ENCODE measurements around the gene PRKG1.

PRKG1 gene

GRCh38 chr10:51602326-51602725 is 528.0 kb downstream of the PRKG1 start:
- no peak for DNase-seq (ENCODE audit: low read depth)

GRCh38 chr10:51604579-51604978 is 530.3 kb downstream of the PRKG1 start:
- no peak for DNase-seq (ENCODE audit: low read depth)

GRCh38 chr10:51606825-51607462 is 532.7 kb downstream of the PRKG1 start:
- DNase-seq (ENCODE audit: low read depth) = no peak

GRCh38 chr10:51607463-51607835 is 533.2 kb downstream of the PRKG1 start:
- DNase-seq (ENCODE audit: low read depth) = no peak

GRCh38 chr10:51608211-51608610 is 533.9 kb downstream of the PRKG1 start:
- DNase-seq (ENCODE audit: low read depth) = no peak

GRCh38 chr10:51615764-51616298 is 541.5 kb downstream of the PRKG1 start:
- no peak for DNase-seq (ENCODE audit: low read depth)

- no peak for DNase-seq (ENCODE audit: low read depth)
Measured at GRCh38 chr10:51617576-51618235, 543.4 kb downstream of the PRKG1 start.

- no peak for DNase-seq (ENCODE audit: low read depth)
Measured at GRCh38 chr10:51619365-51619764, 545.1 kb downstream of the PRKG1 start.

GRCh38 chr10:51620131-51620530 is 545.8 kb downstream of the PRKG1 start:
- DNase-seq (ENCODE audit: low read depth) = no peak

GRCh38 chr10:51624013-51624412 is 549.7 kb downstream of the PRKG1 start:
- no peak for DNase-seq (ENCODE audit: low read depth)

GRCh38 chr10:51629934-51630639 is 555.8 kb downstream of the PRKG1 start:
- DNase-seq (ENCODE audit: low read depth) = no peak

GRCh38 chr10:51630640-51631005 is 556.3 kb downstream of the PRKG1 start:
- DNase-seq (ENCODE audit: low read depth) = no peak

- no peak for DNase-seq (ENCODE audit: low read depth)
Measured at GRCh38 chr10:51635436-51635835, 561.1 kb downstream of the PRKG1 start.

- DNase-seq (ENCODE audit: low read depth) = no peak
Measured at GRCh38 chr10:51638211-51638610, 563.9 kb downstream of the PRKG1 start.

GRCh38 chr10:51638737-51639136 is 564.5 kb downstream of the PRKG1 start:
- no peak for DNase-seq (ENCODE audit: low read depth)

- no peak for DNase-seq (ENCODE audit: low read depth)
Measured at GRCh38 chr10:51640120-51640819, 566.0 kb downstream of the PRKG1 start.

GRCh38 chr10:51642581-51642980 is 568.3 kb downstream of the PRKG1 start:
- DNase-seq (ENCODE audit: low read depth) = no peak

- DNase-seq (ENCODE audit: low read depth) = no peak
Measured at GRCh38 chr10:51643734-51644133, 569.4 kb downstream of the PRKG1 start.

GRCh38 chr10:51649064-51649463 is 574.8 kb downstream of the PRKG1 start:
- DNase-seq (ENCODE audit: low read depth) = no peak

- DNase-seq (ENCODE audit: low read depth) = no peak
Measured at GRCh38 chr10:51651063-51651462, 576.8 kb downstream of the PRKG1 start.

GRCh38 chr10:51653025-51653424 is 578.7 kb downstream of the PRKG1 start:
- no peak for DNase-seq (ENCODE audit: low read depth)

GRCh38 chr10:51654918-51655317 is 580.6 kb downstream of the PRKG1 start:
- no peak for DNase-seq (ENCODE audit: low read depth)

- no peak for DNase-seq (ENCODE audit: low read depth)
Measured at GRCh38 chr10:51656503-51656902, 582.2 kb downstream of the PRKG1 start.
